Upper lobe of left lung (tissue), 6 donors: Measurements from ENCODE around the gene TRPM6. TPM values are rescaled to one million over a fixed set of nuclear protein-coding genes. Genes with fewer than 3 reads are reported as not detected.

Experiments
- ATAC-seq, 2 donors: fragments of 200-7000 bp; cut with Tn5 transposase; one replicate each; pipeline ENCODE4 v1.9.1; 2022; ENCODE audit warnings: mild to moderate bottlenecking in 2 of 2, moderate library complexity in 2 of 2; ENCODE audit not compliant: low FRiP score in 2 of 2
- DNase-seq, 2 donors: peaks; one replicate each; pipeline ENCODE4 v3.0.0-alpha.2; 2019 to 2020
- H3K27ac ChIP-seq, 4 donors: fragments of 200-600 bp; sonication (generic); one replicate each; pipeline ENCODE4 v1.5.1; 2016 to 2019
- H3K27me3 ChIP-seq, 4 donors: fragments of 200-600 bp; sonication (generic); one replicate each; pipeline ENCODE4 v1.5.1; 2017 to 2019
- H3K36me3 ChIP-seq, 4 donors: fragments of 200-600 bp; sonication (generic); one replicate each; pipeline ENCODE4 v1.5.1; 2016 to 2019
- H3K4me1 ChIP-seq, 4 donors: fragments of 200-600 bp; sonication (generic); one replicate each; pipeline ENCODE4 v1.5.1; 2018 to 2019
- H3K4me3 ChIP-seq, 4 donors: fragments of 200-600 bp; sonication (generic); one replicate each; pipeline ENCODE4 v1.5.1; 2017 to 2019; ENCODE audit warnings: mild to moderate bottlenecking in 2 of 4, moderate library complexity in 1 of 4
- H3K9me3 ChIP-seq, 4 donors: fragments of 200-600 bp; sonication (generic); one replicate each; pipeline ENCODE4 v1.5.1; 2018 to 2019
- CTCF ChIP-seq, 6 experiments: fragments of 450-650 bp in 4 of 6; fragments of 200-600 bp in 2 of 6; sonication (generic) in 2 of 6; IDR thresholded peaks; one replicate each; pipeline ENCODE4 v1.5.1; 2016 to 2019; ENCODE audit warnings: antibody characterized with exemption in 6 of 6
- EP300 ChIP-seq, 4 donors: sonication (generic); formaldehyde crosslinking; IDR thresholded peaks; one replicate each; pipeline ENCODE4 v1.5.1; 2017; ENCODE audit warnings: antibody characterized with exemption in 4 of 4, control low read depth in 2 of 4
- POLR2A ChIP-seq, 4 donors: fragments of 450-650 bp; IDR thresholded peaks; one replicate each; pipeline ENCODE4 v1.5.1; 2016 to 2017; ENCODE audit warnings: antibody characterized with exemption in 4 of 4, mild to moderate bottlenecking in 2 of 4
- POLR2AphosphoS5 ChIP-seq, 2 donors: sonication (generic); formaldehyde crosslinking; IDR thresholded peaks; one replicate each; pipeline ENCODE4 v1.5.1; 2017; ENCODE audit warnings: antibody characterized with exemption in 2 of 2
- WGBS, 2 donors: methylation state at CpG; one replicate each; pipeline ENCODE4 v1.1.5; 2017 to 2018; 5-methylcytosine and 5-hydroxymethylcytosine counted together
- total RNA-seq, 6 donors: library from RNA; depleted of rRNA in 4 of 6; stranded (reverse); fragments of >200 nt in 4 of 6; gene quantifications; one replicate each; pipeline versions ENCODE4 v1.1.0 to v1.2.1, GENCODE V29; 2016 to 2021
- donor health status: DM: no; HTN: no; CAD: no; lungs with moderate emphysema.
- donor health status: DM: no; HTN: yes; CAD: no; lungs with severe emphysema.

Gene TRPM6
- 1 to 10 TPM in 3 of 6 donors, under 1 TPM in 3; under 0.01 to 3.0 (median 1.3) TPM for total RNA-seq

GRCh38 chr9:74887041-74887980 lies at the start of gene TRPM6:
TSS of gene TRPM6 (minus strand) at chr9:74887921. CDS start at chr9:74887856, 65 bp downstream.
- DNase-seq: peak; percentile 92 to 93
- peak within 1 kb of the TSS; percentile 45 to 65 (median 58) for H3K4me3 ChIP-seq
- no peaks in the 10 kb centered on the region for H3K9me3 ChIP-seq
- no peaks in the 10 kb centered on the region for H3K36me3 ChIP-seq
- H3K27ac ChIP-seq: peak within 1 kb of the TSS; percentile 67 to 92 (median 85)
- no peaks in the 10 kb centered on the region for H3K27me3 ChIP-seq
- TF ChIP-seq POLR2AphosphoS5 (IDR thresholded peaks at IDR 0.05): peak; percentile 71 to 79
- TF ChIP-seq POLR2A (IDR thresholded peaks at IDR 0.05): peak in 1 of 4 donors; percentile 32
- TF ChIP-seq EP300 (IDR thresholded peaks at IDR 0.05): peak in 2 of 4 donors; percentile 57 to 66
- TF ChIP-seq CTCF (IDR thresholded peaks at IDR 0.05): no peak
- 5 to 6% methylated on average over 33 to 45 of the region's 64 CpGs for WGBS, 2 donors
- peaks cover 6 to 14% (median 10%) of the 10 kb centered on the region in 4 donors for H3K4me1 ChIP-seq
- peak; percentile 78 to 91 for ATAC-seq

GRCh38 chr9:74935008-74935407 lies 47.3 kb upstream of the TRPM6 start:
- Histone ChIP-seq H3K36me3 (no peaks in the 10 kb centered on the region), H3K4me1 (no peaks in the 10 kb centered on the region), H3K4me3 (no peak overlapping the region), H3K9me3 (peaks cover 0 to 3% (median 0%) of the 10 kb centered on the region in 4 donors), H3K27ac (no peak overlapping the region), H3K27me3 (no peaks in the 10 kb centered on the region)
- no peak for TF ChIP-seq CTCF (IDR thresholded peaks at IDR 0.05)
- TF ChIP-seq EP300 (IDR thresholded peaks at IDR 0.05): no peak
- no peak for TF ChIP-seq POLR2AphosphoS5 (IDR thresholded peaks at IDR 0.05)
- no peak for TF ChIP-seq POLR2A (IDR thresholded peaks at IDR 0.05)
- WGBS, 2 donors: 77 to 79% methylated on average over 8 of the region's 8 CpGs
- DNase-seq (no peak), ATAC-seq (no peak)

GRCh38 chr9:74921737-74922136 lies 34.0 kb upstream of the TRPM6 start:
- no peak for ATAC-seq
- H3K4me3 ChIP-seq: no peak overlapping the region
- no peak overlapping the region for H3K27ac ChIP-seq
- no peak for TF ChIP-seq EP300 (IDR thresholded peaks at IDR 0.05)
- TF ChIP-seq POLR2A (IDR thresholded peaks at IDR 0.05): no peak
- no peak for TF ChIP-seq CTCF (IDR thresholded peaks at IDR 0.05)
- no peak for TF ChIP-seq POLR2AphosphoS5 (IDR thresholded peaks at IDR 0.05)
- no peaks in the 10 kb centered on the region for H3K27me3 ChIP-seq
- H3K4me1 ChIP-seq: no peaks in the 10 kb centered on the region
- no peaks in the 10 kb centered on the region for H3K36me3 ChIP-seq
- DNase-seq: no peak
- H3K9me3 ChIP-seq: no peaks in the 10 kb centered on the region
- WGBS, 2 donors: 96 to 100% methylated on average over 1 of the region's 1 CpG

GRCh38 chr9:74920944-74921626 lies 33.4 kb upstream of the TRPM6 start:
- Histone ChIP-seq H3K9me3 (no peaks in the 10 kb centered on the region), H3K27me3 (no peaks in the 10 kb centered on the region), H3K4me1 (no peaks in the 10 kb centered on the region), H3K27ac (no peak overlapping the region), H3K36me3 (no peaks in the 10 kb centered on the region), H3K4me3 (no peak overlapping the region)
- no peak for TF ChIP-seq POLR2A (IDR thresholded peaks at IDR 0.05)
- TF ChIP-seq POLR2AphosphoS5 (IDR thresholded peaks at IDR 0.05): no peak
- TF ChIP-seq CTCF (IDR thresholded peaks at IDR 0.05): no peak
- no peak for TF ChIP-seq EP300 (IDR thresholded peaks at IDR 0.05)
- 80 to 89% methylated on average over 3 of the region's 3 CpGs for WGBS, 2 donors
- ATAC-seq (no peak), DNase-seq (no peak)
